ENCODE data around the gene ANTXR2.
"Not testable (repeated sequence)": the region's sequence is repeated elsewhere in the genome, so short reads cannot be mapped to it uniquely, and the experiment has no call there.

Gene ANTXR2

GRCh38 chr4:80017125-80017854 lies 55.7 kb downstream of the ANTXR2 start:
- no peak for DNase-seq (ENCODE audit: low read depth)

- DNase-seq (ENCODE audit: low read depth), result no peak
These were observed 56.5 kb downstream of the ANTXR2 start for GRCh38 chr4:80016506-80016905.

- no peak for DNase-seq (ENCODE audit: low read depth)
These were observed 57.4 kb downstream of the ANTXR2 start for GRCh38 chr4:80015407-80016189.

DNA sequence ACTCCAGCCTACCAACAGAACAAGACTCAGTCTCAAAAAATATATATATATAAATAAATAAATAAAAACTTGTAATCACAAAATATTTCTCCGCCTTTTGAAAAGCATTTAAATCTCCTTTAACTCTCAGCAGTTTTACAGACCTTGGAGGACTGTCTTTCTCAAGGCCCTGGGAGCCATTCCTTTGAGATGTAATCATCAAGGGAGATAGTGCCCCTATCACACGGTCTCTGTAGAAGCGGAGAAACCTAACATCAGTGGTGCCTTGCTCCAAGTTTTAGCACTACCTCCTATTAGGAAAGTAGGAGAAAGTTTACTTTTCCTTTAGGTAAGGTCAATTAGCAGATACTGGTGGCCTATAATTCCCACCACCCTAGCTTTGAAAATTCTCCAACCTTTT lies 58.5 kb downstream of the ANTXR2 start:
- no peak for DNase-seq (ENCODE audit: low read depth)

GRCh38 chr4:80012291-80012690 lies 60.7 kb downstream of the ANTXR2 start:
- DNase-seq (ENCODE audit: low read depth), result no peak

DNA sequence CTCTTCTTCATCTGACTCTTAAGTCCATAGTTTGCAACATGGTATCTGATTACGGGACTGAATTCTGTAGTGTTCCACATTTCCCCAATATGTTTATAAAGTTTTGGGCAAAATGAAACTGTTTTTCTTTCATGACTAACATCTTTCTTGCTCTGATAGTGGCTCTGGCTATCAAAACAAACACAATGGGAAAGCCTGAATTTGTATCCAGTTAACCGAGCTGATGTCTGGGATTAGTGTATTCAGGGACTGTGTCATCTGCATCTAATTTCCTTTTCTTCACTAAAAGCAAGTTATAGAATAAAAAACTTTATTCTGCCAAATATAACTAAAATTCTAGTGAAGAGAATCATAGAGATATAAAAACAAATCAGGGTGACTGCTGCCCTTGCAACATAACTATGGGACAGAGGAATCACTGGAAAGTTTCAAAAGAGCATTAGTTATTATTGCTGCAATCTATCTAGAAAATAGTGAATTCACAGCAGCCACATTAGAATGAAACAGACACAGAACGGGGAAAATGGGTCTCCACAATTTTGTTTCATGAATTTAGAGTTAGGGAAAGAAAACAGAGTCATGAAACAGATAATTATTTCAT lies 61.3 kb downstream of the ANTXR2 start:
- DNase-seq (ENCODE audit: low read depth), result no peak

DNA sequence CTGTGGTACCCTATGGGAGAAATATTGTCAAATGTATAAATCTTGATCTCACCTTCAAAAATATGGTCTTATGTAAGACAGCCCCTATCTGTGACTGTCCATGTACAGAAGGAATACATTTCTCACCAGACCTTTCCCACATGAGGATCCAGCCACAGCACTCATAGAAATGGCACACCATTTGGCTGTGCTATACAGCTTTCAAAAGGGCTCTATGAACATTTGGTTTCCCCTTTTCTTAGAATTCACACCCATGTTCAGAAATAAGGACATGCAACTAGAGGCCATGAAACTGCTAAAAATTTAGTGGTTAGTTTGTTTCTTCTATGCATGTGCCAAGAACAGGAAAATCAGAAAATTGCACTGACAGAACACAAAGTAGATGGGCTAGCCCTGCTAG lies 62.7 kb downstream of the ANTXR2 start:
- DNase-seq (ENCODE audit: low read depth), result no peak

DNA sequence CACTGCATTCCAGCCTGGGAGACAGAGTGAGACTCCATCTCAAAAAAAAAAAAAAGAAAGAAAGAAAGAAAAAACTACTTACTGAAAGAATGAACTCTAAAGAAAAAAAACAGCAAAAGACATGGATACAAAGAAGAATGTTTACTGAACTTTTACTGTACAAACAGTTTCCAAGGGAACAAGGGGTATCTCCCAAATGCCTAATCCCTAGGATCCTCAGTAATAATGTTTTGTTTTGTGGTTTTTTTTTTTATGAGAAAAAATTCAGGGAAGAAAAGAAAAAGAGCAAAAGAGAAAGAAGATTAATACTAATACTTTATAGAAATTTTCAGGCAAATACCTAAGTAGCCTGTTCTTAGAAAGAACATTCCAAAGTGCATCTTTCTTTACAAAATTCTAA lies 63.2 kb downstream of the ANTXR2 start:
- no peak for DNase-seq (ENCODE audit: low read depth)

DNA sequence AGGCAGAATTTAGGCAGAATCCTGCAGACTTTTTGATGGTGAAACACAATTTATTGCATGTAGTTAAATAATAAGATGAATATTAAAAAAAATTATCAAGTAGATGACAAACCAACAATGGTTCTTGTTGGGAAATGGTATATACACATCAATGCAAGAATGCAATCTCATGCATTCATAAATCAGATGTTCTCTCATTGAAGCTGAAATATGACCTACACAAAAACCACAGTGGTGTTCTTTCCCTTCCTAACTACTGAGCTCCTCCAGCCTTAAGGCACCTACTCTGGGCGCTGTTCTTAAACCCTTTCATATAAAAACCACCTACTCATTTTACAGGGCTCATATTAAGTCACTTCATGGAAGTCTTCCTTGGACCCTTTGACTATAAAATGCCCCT lies 64.1 kb downstream of the ANTXR2 start:
- no peak for DNase-seq (ENCODE audit: low read depth)

GRCh38 chr4:80008351-80008750 lies 64.7 kb downstream of the ANTXR2 start:
- no peak for DNase-seq (ENCODE audit: low read depth)

DNA sequence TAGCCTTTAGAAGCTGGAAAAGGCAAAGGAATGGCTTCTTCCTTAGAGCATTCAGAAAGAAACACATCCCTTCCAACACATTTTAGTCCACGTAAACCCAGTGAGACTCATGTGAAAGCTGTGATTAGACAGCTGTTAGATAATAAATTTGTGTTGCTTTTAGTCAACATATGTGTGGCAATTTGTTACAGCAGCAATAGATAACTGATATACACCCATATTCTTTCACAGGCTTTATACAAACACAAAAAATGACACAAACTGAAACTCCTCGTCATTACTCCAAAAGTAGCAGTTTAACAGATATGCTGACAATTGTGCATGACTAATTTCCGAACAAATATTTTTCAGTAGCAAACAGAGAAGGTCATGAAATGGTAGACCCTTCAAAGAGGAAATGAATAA lies 65.3 kb downstream of the ANTXR2 start:
- no peak for DNase-seq (ENCODE audit: low read depth)

DNA sequence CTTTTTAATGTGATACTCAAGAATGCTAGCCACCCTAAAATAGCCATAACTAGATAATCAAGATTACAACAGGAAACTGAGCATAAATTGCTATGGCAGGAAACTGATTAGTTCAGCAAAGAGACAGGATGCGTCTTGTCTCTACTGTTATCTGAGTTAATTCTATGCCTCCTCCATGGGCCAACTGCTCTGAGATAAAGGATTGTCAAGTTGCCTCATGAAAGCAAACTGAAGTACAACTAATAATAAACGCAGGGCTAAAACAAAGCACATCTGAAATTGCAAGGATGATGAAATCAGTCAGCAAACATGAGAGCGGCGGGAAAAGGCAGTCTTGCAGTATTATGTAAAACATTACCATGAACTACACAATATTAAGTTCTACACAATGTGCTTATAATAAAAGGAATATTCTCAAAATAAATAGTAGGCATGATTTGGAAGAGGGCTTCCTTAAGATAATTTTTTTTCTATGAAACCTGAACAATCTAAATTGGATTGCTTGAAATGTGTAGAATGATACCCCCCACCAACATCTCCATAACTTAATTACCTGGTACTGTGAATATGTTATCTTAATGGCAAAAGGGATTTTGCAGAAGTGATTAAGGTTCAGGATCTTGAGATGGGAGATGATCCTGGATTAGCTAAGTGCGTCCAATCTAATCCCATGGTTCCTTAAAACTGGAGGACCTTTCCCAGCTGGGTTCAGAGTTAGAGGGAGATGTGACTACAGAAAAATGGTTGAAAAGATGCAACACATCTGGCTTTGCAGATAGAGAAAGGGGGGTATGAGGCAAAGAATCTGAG lies 65.9 kb downstream of the ANTXR2 start:
- DNase-seq (ENCODE audit: low read depth), result no peak

DNA sequence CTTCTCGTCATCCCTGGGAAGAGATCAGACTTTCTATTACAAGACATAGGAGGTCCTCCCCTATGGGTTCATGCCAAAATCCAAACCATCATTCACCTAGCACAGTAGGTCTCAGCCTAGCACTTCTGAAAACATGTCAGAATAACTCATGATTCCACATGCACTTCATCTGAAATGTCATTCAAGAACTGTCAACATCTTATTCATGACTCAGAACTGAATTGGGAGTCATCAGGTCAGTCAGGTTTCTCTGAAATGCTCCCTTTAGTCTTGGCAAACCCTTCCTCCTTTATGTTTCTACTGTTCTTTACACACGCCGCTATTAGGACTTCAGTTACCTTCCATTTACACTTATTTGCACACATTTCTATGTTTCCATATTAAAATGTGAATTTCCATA lies 67.2 kb downstream of the ANTXR2 start:
- DNase-seq (ENCODE audit: low read depth), result no peak

DNA sequence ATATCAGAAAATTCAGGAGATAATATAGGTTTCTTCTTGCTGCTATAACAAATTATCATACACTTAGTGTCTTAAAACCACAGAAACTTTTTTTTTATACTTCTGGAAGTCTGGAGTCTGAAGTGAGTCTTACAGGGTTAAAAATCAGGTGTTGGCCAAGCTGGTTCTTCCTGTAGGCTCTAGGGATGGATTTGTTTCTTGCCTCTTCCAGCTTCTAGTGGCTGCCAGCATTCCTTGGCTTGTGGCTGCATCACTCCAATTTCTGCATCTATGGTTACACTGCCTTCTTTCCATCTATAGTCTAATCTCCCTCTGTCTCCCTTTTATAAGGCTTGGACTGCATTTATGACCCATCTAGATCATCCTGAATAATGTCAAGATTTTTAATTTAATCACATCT lies 68.7 kb downstream of the ANTXR2 start:
- no peak for DNase-seq (ENCODE audit: low read depth)

GRCh38 chr4:80002559-80002958 lies 70.5 kb downstream of the ANTXR2 start:
- DNase-seq (ENCODE audit: low read depth), result not testable (repeated sequence)

DNA sequence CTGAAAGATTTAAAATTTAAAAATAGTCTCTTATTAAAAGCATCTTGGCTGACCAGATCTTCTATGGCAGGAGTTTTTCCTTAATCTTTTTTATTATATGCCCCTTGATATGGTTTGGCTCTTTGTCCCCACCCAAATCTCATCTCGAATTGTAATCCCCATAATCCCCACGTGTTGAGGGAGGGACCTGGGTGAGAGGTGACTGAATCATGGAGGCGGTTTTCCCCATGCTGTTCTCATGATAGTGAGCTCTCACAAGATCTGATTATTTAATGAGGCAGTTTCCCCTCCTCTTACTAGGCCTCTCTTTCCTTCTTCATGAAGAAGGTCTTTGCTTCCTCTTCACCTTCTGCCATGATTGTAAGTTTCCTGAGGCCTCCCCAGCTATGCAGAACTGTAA lies 74.0 kb downstream of the ANTXR2 start:
- not testable (repeated sequence) for DNase-seq (ENCODE audit: low read depth)

DNA sequence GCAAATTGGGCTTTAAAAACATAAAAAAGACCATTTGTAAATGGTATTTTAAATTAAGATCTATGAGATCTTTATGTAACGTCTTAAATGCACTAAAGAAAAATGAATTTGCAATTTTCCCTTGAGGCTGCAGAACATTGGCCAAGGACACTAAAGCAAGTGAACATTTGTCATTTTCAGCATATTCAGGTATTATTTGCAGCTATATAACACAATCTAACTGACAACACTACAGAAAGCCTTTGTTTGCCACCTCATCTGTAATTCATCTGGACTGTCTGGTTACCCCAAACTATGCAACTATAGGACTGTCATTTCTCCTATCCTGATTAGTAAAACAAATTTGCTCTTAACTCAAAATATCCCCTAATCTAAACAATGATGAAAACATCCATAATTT lies 74.8 kb downstream of the ANTXR2 start:
- DNase-seq (ENCODE audit: low read depth), result no peak

GRCh38 chr4:79996851-79997250 lies 76.2 kb downstream of the ANTXR2 start:
- no peak for DNase-seq (ENCODE audit: low read depth)

GRCh38 chr4:79993476-79993875 lies 79.6 kb downstream of the ANTXR2 start:
- no peak for DNase-seq (ENCODE audit: low read depth)

- no peak for DNase-seq (ENCODE audit: low read depth)
These were observed 81.4 kb downstream of the ANTXR2 start for GRCh38 chr4:79991601-79992000.

DNA sequence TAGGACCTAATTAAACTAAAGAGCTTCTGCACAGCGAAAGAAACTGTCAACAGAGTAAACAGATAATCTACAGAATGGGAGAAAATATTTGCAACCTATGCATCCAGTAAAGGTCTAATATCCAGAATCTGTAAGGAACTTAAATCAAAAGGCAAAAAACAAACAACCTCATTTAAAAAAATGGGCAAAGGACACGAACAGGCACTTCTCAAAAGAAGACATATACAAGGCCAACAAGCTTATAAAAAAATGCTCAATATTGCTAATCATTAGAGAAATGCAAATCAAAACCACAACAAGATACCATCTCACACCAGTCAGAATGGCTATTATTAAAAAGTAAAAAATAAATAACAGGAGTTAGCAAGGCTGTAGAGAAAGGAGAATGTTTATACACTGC lies 81.9 kb downstream of the ANTXR2 start:
- not testable (repeated sequence) for DNase-seq (ENCODE audit: low read depth)

GRCh38 chr4:79987401-79987800 lies 85.6 kb downstream of the ANTXR2 start:
- DNase-seq (ENCODE audit: low read depth), result no peak

All from stimulated activated CD8-positive, alpha-beta memory T cell treated with anti-CD3 and anti-CD28 coated beads, Interleukin-12 subunit alpha, Interleukin-12 subunit beta, amount 100 ng/mL, for 4 hours (primary cell).